Stomach (tissue), 4 donors: Measurements from ENCODE around the gene ZNF692.

Experiments
- CTCF ChIP-seq, 7 experiments: fragments of 450-650 bp in 4 of 7; fragments of 200-600 bp in 3 of 7; sonication (generic) in 3 of 7; IDR thresholded peaks; one replicate each; pipeline ENCODE4 v1.5.1; 2016 to 2019; ENCODE audit warnings: antibody characterized with exemption in 7 of 7, control low read depth in 2 of 7, mild to moderate bottlenecking in 1 of 7
- EP300 ChIP-seq: sonication (generic); formaldehyde crosslinking; IDR thresholded peaks from one replicate; pipeline ENCODE4 v1.6.1; 2017; ENCODE audit warnings: antibody characterized with exemption
- POLR2A ChIP-seq, 4 donors: fragments of 450-650 bp; IDR thresholded peaks; one replicate each; pipeline ENCODE4 v1.6.1; 2016; ENCODE audit warnings: antibody characterized with exemption in 4 of 4, control low read depth in 2 of 4, mild to moderate bottlenecking in 1 of 4, moderate library complexity in 1 of 4
- POLR2AphosphoS5 ChIP-seq, 3 donors: sonication (generic); formaldehyde crosslinking; IDR thresholded peaks; one replicate each; pipeline ENCODE4 v1.6.1; 2016; ENCODE audit warnings: antibody characterized with exemption in 3 of 3

- no peak for TF ChIP-seq POLR2A (IDR thresholded peaks at IDR 0.05)
- TF ChIP-seq CTCF (IDR thresholded peaks at IDR 0.05): no peak
- TF ChIP-seq POLR2AphosphoS5 (IDR thresholded peaks at IDR 0.05): no peak
- TF ChIP-seq EP300: no peak
Observed at GRCh38 chr1:248848602-248849001, 10.3 kb downstream of the ZNF692 start.
